PFSK-1 (cell line): ENCODE results near the gene JDP2.

ENCODE experiments used
- FOXP2 ChIP-seq: optimal IDR thresholded peaks from 2 replicates; pipeline ENCODE3; 2011; ENCODE audit warnings: borderline replicate concordance, control low read depth, inconsistent platforms; ENCODE audit not compliant: insufficient read depth; ENCODE audit errors: extremely low read length, extremely low read depth
- POLR2AphosphoS5 ChIP-seq: IDR thresholded peaks from 2 replicates; pipeline ENCODE4 v1.6.1; 2012; ENCODE audit warnings: low read depth, mild to moderate bottlenecking, control low read depth, low read length, moderate library complexity
- REST ChIP-seq, 2 experiments: IDR thresholded peaks; 2 replicates each; pipeline versions ENCODE4 v1.6.1 to v1.8.0; 2011 to 2012; ENCODE audit warnings: low read depth in 2 of 2, low read length in 2 of 2, control low read depth in 1 of 2, inconsistent platforms in 1 of 2, mild to moderate bottlenecking in 1 of 2, moderate library complexity in 1 of 2; ENCODE audit not compliant: insufficient read depth in 1 of 2
- SIN3A ChIP-seq: IDR thresholded peaks from 2 replicates; pipeline ENCODE4 v1.6.1; 2012; ENCODE audit warnings: mild to moderate bottlenecking, low read length, moderate library complexity, borderline replicate concordance; ENCODE audit not compliant: insufficient read depth
- TAF1 ChIP-seq: IDR thresholded peaks from 2 replicates; pipeline ENCODE4 v1.6.1; 2012; ENCODE audit warnings: low read length, control low read depth, borderline replicate concordance; ENCODE audit not compliant: insufficient read depth

- TF ChIP-seq POLR2AphosphoS5 = no peak
- no peak for TF ChIP-seq TAF1
- no peak for TF ChIP-seq SIN3A
- TF ChIP-seq REST (IDR thresholded peaks at IDR 0.05; ENCODE audit: insufficient read depth in 1 of 2, low read depth in 2 of 2, low read length in 2 of 2) = no peak
- TF ChIP-seq FOXP2 = no peak
These were observed 44.1 kb upstream of the JDP2 start for GRCh38 chr14:75383721-75384120.
